K562 (cell line): Measurements from ENCODE around the gene COQ8A. TPM values are rescaled to one million over a fixed set of nuclear protein-coding genes. Genes with fewer than 3 reads are reported as not detected.
A peak's percentile ranks its signal among the peaks of the same experiment; 100 is the strongest.

ENCODE experiments used
- ATAC-seq: fragments of 200-7000 bp; cut with Tn5 transposase; 3 replicates; pipeline ENCODE4 v1.9.1; 2020; ENCODE audit warnings: moderate library complexity
- BruUV-seq: library from RNA; stranded (reverse); fragments of 400-500 nt; replicated peaks from 2 replicates; lab custom pipeline; 2021; lab: Mats Ljungman, UMichigan
- CTCF ChIA-PET: fragments of 300-600 bp; formaldehyde crosslinking; extraction: SDS; loops from one replicate; lab custom pipeline; 2021; ENCODE audit warnings: low intra/inter-chr PET ratio; lab: Yijun Ruan, JAX
- POLR2A ChIA-PET: fragments of 300-600, 350-650 bp; sonication (Branson Sonifier 250); formaldehyde crosslinking; extraction: SDS; loops from one replicate; lab custom pipeline; 2021; ENCODE audit warnings: antibody characterized with exemption, inconsistent platforms; lab: Yijun Ruan, JAX
- DNase-seq, 4 experiments: peaks; one replicate each; pipeline versions ENCODE4 v3.0.0 to v3.0.0-alpha.2; 2011 to 2018; ENCODE audit warnings: low spot score in 3 of 4, mixed read lengths in 3 of 4; ENCODE audit errors: extremely low read depth in 1 of 4
- FAIRE-seq: peaks from 2 replicates; lab custom pipeline; 2011; peaks lifted over from hg19 to GRCh38; lab: Jason Lieb, UNC
- H2AFZ ChIP-seq: 2 replicates; pipeline ENCODE4 v1.6.0; 2011; ENCODE audit warnings: low read depth, low read length, control low read depth, inconsistent platforms
- H3K27ac ChIP-seq: fragments of 200-600 bp; 3 replicates; pipeline ENCODE4 v1.8.0; 2011; ENCODE audit warnings: low read depth, mild to moderate bottlenecking, control low read depth, inconsistent platforms, low read length, moderate library complexity, mixed read lengths; ENCODE audit errors: extremely low read depth
- H3K27me3 ChIP-seq, 2 experiments: fragments of 300-600 bp in 1 of 2; 2 replicates in 1 of 2; 3 replicates in 1 of 2; pipeline versions ENCODE4 v1.6.0 to v1.8.0; 2011; ENCODE audit warnings: inconsistent platforms in 2 of 2, low read length in 2 of 2, mild to moderate bottlenecking in 1 of 2, mixed read lengths in 1 of 2, moderate library complexity in 1 of 2; ENCODE audit not compliant: control insufficient read depth in 2 of 2, insufficient read depth in 2 of 2
- H3K36me3 ChIP-seq: fragments of 300-600 bp; 3 replicates; pipeline ENCODE4 v1.8.0; 2011; ENCODE audit warnings: mild to moderate bottlenecking, low read length, inconsistent platforms; ENCODE audit not compliant: control insufficient read depth, insufficient read depth
- H3K4me1 ChIP-seq, 2 experiments: fragments of 200-600 bp in 1 of 2; replicated peaks in 1 of 2; 2 replicates in 1 of 2; 3 replicates in 1 of 2; pipeline versions ENCODE4 v1.5.1 to v1.8.0; 2011; ENCODE audit warnings: inconsistent platforms in 2 of 2, low read length in 2 of 2, mild to moderate bottlenecking in 1 of 2, mixed read lengths in 1 of 2, moderate library complexity in 1 of 2; ENCODE audit not compliant: control insufficient read depth in 2 of 2, insufficient read depth in 2 of 2
- H3K4me2 ChIP-seq: 2 replicates; pipeline ENCODE4 v1.6.1; 2011; ENCODE audit warnings: low read length, control low read depth, inconsistent platforms, mixed read lengths; ENCODE audit not compliant: insufficient read depth
- H3K4me3 ChIP-seq: fragments of 200-600 bp; sonication (generic), shearing (Covaris generic); 2 replicates; pipeline ENCODE4 v1.5.1; 2016; ENCODE audit warnings: control low read depth, inconsistent platforms
- H3K79me2 ChIP-seq: fragments of 200-600 bp; 3 replicates; pipeline ENCODE4 v1.8.0; 2011; ENCODE audit warnings: low read length, inconsistent platforms; ENCODE audit not compliant: control insufficient read depth, insufficient read depth
- H3K9ac ChIP-seq, 2 experiments: 2 replicates each; pipeline versions ENCODE4 v1.6.0 to v1.6.1; 2011; ENCODE audit warnings: low read depth in 2 of 2, low read length in 2 of 2, control low read depth in 1 of 2, inconsistent platforms in 1 of 2, mild to moderate bottlenecking in 1 of 2, mixed read lengths in 1 of 2; ENCODE audit not compliant: insufficient read depth in 1 of 2
- H3K9me1 ChIP-seq: one replicate; pipeline ENCODE4 v1.6.0; 2011; ENCODE audit warnings: inconsistent platforms, mild to moderate bottlenecking, low read length, moderate library complexity; ENCODE audit not compliant: control insufficient read depth, insufficient read depth
- H3K9me3 ChIP-seq: replicated peaks from 2 replicates; pipeline ENCODE4 v1.5.1; 2011; ENCODE audit warnings: low read depth, low read length, inconsistent platforms; ENCODE audit not compliant: control insufficient read depth, insufficient read depth
- H4K20me1 ChIP-seq: replicated peaks from 2 replicates; pipeline ENCODE4 v1.6.1; 2011; ENCODE audit warnings: low read length, inconsistent platforms, mixed read lengths; ENCODE audit not compliant: control insufficient read depth, insufficient read depth
- BRD4 ChIP-seq: fragments of 200-600 bp; sonication (generic); IDR thresholded peaks from 2 replicates; pipeline ENCODE4 v1.6.1; 2017; ENCODE audit warnings: inconsistent platforms
- CREB1 ChIP-seq, 2 experiments: sonication (generic) in 1 of 2; formaldehyde crosslinking in 1 of 2; IDR thresholded peaks; 2 replicates each; pipeline versions ENCODE4 v1.6.1 to v1.8.0; 2012 to 2022; ENCODE audit warnings: inconsistent platforms in 1 of 2, mild to moderate bottlenecking in 1 of 2, missing genetic modification reagents in 1 of 2, moderate library complexity in 1 of 2
- EZH2 ChIP-seq: IDR thresholded peaks from 2 replicates; pipeline ENCODE4 v1.6.1; 2012; ENCODE audit warnings: low read depth, mild to moderate bottlenecking, inconsistent platforms, low read length, borderline replicate concordance
- FOSL1 ChIP-seq: fragments of 200-800 bp; sonication (Bioruptor generic); conservative IDR thresholded peaks from 2 replicates; pipeline ENCODE4 v1.6.1; 2016; ENCODE audit warnings: missing genetic modification characterization, missing compliant biosample characterization
- KLF6 ChIP-seq: fragments of 250-450 bp; sonication (Bioruptor Pico); IDR thresholded peaks from 2 replicates; pipeline ENCODE4 v1.4.0; 2020; ENCODE audit warnings: mild to moderate bottlenecking, moderate library complexity, borderline replicate concordance
- MXI1 ChIP-seq: IDR thresholded peaks from 2 replicates; pipeline ENCODE4 v1.6.1; 2011; ENCODE audit warnings: low read depth, mild to moderate bottlenecking, improper control_type of control experiment, low read length
- NCOA4 ChIP-seq: fragments of 450-650 bp; IDR thresholded peaks from 2 replicates; pipeline ENCODE4 v1.6.1; 2018; ENCODE audit warnings: mild to moderate bottlenecking; ENCODE audit not compliant: partially characterized antibody
- STAT5A ChIP-seq: IDR thresholded peaks from 2 replicates; pipeline ENCODE4 v1.6.1; 2012; ENCODE audit warnings: low read length, inconsistent platforms, borderline replicate concordance
- TCFL5 ChIP-seq: fragments of 250-450 bp; sonication (Bioruptor Pico); conservative IDR thresholded peaks from 2 replicates; pipeline ENCODE4 v1.6.1; 2021; ENCODE audit warnings: mild to moderate bottlenecking, moderate library complexity, matching md5 sums
- WGBS: fragments of 100-300 bp; shearing (Covaris generic); methylation state at CpG from one replicate; pipeline ENCODE4 v1.1.6; 2016; ENCODE audit warnings: low coverage, mixed read lengths; ENCODE audit not compliant: insufficient coverage; ENCODE audit errors: missing lambda C conversion rate; 5-methylcytosine and 5-hydroxymethylcytosine counted together
- in situ Hi-C: fragments of 300-500 bp; cut with MboI; formaldehyde crosslinking; loops from 4 replicates; pipeline ENCODE4 v1.15.0; 2018; ENCODE audit warnings: inconsistent platforms, mixed read lengths
- intact Hi-C: fragments of 100-400 bp; cut with micrococcal nuclease; formaldehyde crosslinking; loops from 2 replicates; pipeline ENCODE4 v1.14.2; 2022
- polyA plus RNA-seq, 8 experiments: library from polyadenylated mRNA; depleted of rRNA in 4 of 8; stranded (reverse) in 5 of 8; unstranded in 3 of 8; fragments of >200 nt; fragmentation: Nextera tagmentation in 2 of 8; fragmentation: Illumina TruSeq in 1 of 8; extraction: Ambion mirVana in 2 of 8; extraction: Trizol in 1 of 8; gene quantifications; 2 replicates each; pipeline versions ENCODE4 v1.2.1 to v1.2.3, GENCODE V29; 2011 to 2014; ENCODE audit warnings: inconsistent platforms in 1 of 8, missing spikeins in 1 of 8
- total RNA-seq, 7 experiments: library from RNA; depleted of rRNA in 6 of 7; stranded (reverse); fragments of >200 nt in 6 of 7; fragmentation: Illumina TruSeq in 2 of 7; extraction: Trizol in 2 of 7; gene quantifications; 2 replicates each; pipeline versions ENCODE4 v1.2.1 to v1.2.3, GENCODE V29; 2011 to 2021; ENCODE audit warnings: low replicate concordance in 1 of 7

Gene COQ8A
- total and polyA plus RNA-seq, 9 of the 15 experiments (the other 6 are each of a cell fraction or from before 2014, with no cell fraction given), result 2.6 to 54.3 (median 32.4) TPM

GRCh38 chr1:227002531-227003049, 62.5 kb downstream of the COQ8A start:
- in situ Hi-C loops, result no loop called here
- H3K9me1 ChIP-seq, result no peaks in the 10 kb centered on the region
- no peak for DNase-seq
- H3K4me3 ChIP-seq, result no peak overlapping the region
- TF ChIP-seq KLF6 (no peak), CREB1 (IDR thresholded peaks at IDR 0.05) (no peak), CREB1 (CRISPR knock-in tag; IDR thresholded peaks at IDR 0.05) (no peak), NCOA4 (no peak), MXI1 (no peak), FOSL1 (tag) (no peak), TCFL5 (no peak), BRD4 (no peak), EZH2 (no peak), STAT5A (no peak)
- TF ChIP-seq, all 486 proteins: peak for 0
- no peaks in the 10 kb centered on the region for H3K79me2 ChIP-seq
- H2AFZ ChIP-seq, result no peak overlapping the region
- H3K27me3 ChIP-seq, result no peaks in the 10 kb centered on the region
- ATAC-seq (peak; percentile 47), FAIRE-seq (no peak)
- H3K4me1 ChIP-seq, result no peaks in the 10 kb centered on the region
- intact Hi-C loops, result no loop called here
- H3K36me3 ChIP-seq, result peaks cover 47% of the 10 kb centered on the region
- H3K4me2 ChIP-seq, result no peak overlapping the region
- WGBS, result 79% methylated on average over 3 of the region's 3 CpGs
- POLR2A ChIA-PET, result interaction anchor here (4.4 kb wide), 1 partner anchor 10 kb away, joined by 24 read pairs; no protein-coding TSS in a partner anchor
- CTCF ChIA-PET, result no interaction called here
- H3K9ac ChIP-seq, result no peak overlapping the region
- BruUV-seq, result no TSS peak
- no peak overlapping the region for H3K27ac ChIP-seq
- H3K9me3 ChIP-seq, result no peaks in the 10 kb centered on the region
- no peaks in the 10 kb centered on the region for H4K20me1 ChIP-seq
